GM21576 (cell line): Measurements from ENCODE around the gene GPR55.
A peak's percentile ranks its signal among the peaks of the same experiment; 100 is the strongest.

ENCODE experiments used
- ATAC-seq: cut with Tn5 transposase; IDR thresholded peaks from one replicate; pipeline ENCODE4 v1.9.1; 2021; ENCODE audit warnings: mild to moderate bottlenecking, moderate library complexity; ENCODE audit not compliant: unreplicated experiment

GPR55 gene

GRCh38 chr2:230887342-230887741 lies 37.7 kb downstream of the GPR55 start:
- ATAC-seq, result no peak

DNA sequence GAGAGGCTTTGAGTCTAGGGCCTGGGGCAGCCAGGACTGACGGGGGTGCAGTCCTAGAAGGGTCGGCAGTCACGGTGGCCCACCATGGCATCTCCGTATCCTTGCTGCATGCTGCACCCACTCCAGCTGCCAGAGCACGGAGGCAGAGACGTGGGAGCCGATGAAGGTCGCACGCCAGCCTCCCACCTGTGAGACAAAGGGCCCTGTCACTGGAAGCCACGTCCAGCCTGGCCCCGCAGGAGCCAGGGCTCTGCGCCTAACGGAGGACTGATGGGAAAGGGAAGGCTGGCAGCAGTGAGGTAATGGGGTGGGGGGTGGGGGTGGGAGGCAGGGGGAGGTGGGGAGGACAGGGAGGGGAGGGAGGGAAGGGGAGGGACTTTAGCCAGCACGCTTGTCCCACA lies 38.4 kb downstream of the GPR55 start:
- ATAC-seq, result no peak

GRCh38 chr2:230886206-230886605 lies 38.8 kb downstream of the GPR55 start:
- ATAC-seq, result no peak

DNA sequence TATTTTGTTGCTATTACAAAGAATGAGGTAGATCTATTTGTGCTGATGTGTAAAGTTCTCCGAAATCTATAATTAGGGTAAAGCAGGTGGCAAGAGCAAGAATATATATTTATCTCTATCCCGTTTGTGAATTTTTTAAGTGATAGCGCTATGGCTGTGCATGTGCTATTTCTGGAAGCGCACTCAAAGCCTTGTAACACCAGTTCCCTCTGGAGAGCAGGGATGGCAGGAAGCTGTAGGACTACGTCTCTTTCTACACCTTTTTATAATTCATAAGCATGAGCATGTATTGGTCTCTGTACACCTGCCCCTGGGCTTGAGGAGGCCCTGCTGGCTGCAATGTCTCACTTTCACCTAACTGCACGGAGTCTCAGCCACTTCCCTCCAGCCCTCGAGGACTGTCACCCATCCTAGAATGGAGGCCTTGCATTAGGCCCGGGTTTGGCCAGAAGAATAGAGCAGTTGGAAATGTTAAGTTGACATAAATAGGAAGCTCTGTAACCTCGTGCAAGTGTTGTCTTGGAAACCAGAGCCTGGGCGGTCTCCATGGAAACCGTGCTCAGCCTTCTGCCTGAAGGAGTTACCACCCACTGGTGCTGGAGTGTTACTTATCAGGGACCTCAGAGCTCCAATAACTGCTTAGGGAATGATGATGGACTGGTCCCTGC lies 39.4 kb downstream of the GPR55 start:
- ATAC-seq, result no peak

DNA sequence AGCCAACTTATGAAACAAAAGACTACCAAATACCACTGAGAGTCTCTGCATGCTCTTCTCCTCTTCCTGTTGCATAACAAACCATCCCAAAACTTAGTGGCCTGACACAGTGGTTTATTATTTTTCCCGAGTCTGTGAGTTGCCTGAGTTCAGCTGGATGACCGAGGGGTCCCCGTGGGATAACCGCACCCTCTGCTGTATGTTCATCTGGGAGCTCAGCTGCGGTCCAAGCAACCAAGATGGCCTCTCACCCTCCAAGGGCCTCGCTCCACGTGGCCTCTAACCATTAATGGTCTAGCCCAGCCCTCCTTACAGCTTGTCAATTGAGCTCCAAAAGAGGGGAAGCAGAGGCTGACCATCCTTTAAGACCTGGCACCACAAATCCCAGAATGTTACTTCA lies 43.2 kb downstream of the GPR55 start:
- ATAC-seq, result no peak

- no peak for ATAC-seq
Measured at GRCh38 chr2:230879891-230880290, 45.2 kb downstream of the GPR55 start.

DNA sequence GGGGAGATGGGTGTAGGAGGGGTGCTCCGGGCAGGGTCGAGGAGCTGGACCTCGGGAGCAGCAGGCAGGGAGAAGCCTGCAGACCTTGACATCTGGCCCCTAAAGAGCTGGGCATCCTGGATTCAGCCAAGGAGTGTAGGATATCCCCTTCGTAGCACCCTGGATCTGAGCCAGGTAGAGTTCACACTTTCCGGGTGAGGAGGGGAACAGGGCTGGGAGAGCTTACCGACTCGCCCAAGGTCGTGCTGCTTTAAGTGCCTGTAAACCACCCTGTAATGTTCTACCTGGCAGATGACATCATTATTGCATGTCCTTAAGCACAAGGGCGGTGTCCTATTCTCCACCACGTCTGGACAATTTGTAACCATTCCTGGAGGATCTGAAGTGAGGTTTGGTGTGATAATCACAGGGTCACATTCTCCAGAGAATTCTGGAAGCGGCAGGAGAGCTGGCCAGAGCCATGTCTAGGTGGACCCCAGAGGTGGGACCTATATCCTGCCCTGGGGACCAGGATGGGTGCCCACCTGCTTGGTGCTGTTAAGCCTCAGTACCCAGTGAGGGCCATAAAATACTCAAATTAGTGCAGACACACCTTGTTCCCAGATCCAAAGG lies 45.7 kb downstream of the GPR55 start:
- ATAC-seq, result no peak

GRCh38 chr2:230878599-230879188 lies 46.3 kb downstream of the GPR55 start:
- no peak for ATAC-seq

DNA sequence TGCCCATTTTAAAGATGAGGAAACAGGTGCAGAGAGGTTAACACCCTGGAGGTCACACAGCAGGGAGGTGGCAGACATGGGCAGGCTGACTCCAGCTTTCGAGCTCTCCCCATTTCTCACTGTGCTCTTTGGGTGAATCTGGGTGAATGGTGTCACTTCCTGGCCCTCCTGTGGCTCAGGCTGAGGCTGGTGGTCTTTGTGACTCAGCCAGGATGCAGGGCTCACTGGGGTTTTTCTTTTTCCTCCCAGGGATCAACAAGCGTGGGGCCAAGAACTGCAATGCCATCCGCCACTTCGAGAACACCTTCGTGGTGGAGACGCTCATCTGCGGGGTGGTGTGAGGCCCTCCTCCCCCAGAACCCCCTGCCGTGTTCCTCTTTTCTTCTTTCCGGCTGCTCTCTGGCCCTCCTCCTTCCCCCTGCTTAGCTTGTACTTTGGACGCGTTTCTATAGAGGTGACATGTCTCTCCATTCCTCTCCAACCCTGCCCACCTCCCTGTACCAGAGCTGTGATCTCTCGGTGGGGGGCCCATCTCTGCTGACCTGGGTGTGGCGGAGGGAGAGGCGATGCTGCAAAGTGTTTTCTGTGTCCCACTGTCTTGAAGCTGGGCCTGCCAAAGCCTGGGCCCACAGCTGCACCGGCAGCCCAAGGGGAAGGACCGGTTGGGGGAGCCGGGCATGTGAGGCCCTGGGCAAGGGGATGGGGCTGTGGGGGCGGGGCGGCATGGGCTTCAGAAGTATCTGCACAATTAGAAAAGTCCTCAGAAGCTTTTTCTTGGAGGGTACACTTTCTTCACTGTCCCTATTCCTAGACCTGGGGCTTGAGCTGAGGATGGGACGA lies 47.1 kb downstream of the GPR55 start:
- ATAC-seq, result no peak

GRCh38 chr2:230877116-230877758 lies 47.8 kb downstream of the GPR55 start:
- no peak for ATAC-seq

GRCh38 chr2:230875347-230876315 lies 49.4 kb downstream of the GPR55 start:
- ATAC-seq, result no peak

- ATAC-seq, result no peak
Measured at GRCh38 chr2:230874876-230875275, 50.2 kb downstream of the GPR55 start.

DNA sequence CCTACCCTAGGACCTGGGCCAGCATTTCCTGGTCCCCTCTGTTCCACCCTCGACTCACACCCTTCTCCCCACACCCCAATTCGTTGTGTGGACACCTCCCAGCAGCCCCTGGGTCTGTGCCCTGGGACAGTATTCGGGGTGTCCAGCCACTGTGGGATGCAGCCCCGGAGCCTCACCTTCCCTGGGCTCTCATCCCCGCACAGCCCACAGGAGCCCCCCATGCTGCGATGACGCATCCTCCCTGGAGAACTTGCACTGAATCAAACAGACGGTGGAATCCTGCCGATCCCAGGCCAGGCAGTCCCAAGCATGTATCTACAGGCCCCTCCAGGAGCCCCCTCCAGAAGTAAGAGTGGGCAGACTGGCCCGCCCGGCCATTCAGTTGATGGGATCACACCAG lies 50.6 kb downstream of the GPR55 start:
- no peak for ATAC-seq

DNA sequence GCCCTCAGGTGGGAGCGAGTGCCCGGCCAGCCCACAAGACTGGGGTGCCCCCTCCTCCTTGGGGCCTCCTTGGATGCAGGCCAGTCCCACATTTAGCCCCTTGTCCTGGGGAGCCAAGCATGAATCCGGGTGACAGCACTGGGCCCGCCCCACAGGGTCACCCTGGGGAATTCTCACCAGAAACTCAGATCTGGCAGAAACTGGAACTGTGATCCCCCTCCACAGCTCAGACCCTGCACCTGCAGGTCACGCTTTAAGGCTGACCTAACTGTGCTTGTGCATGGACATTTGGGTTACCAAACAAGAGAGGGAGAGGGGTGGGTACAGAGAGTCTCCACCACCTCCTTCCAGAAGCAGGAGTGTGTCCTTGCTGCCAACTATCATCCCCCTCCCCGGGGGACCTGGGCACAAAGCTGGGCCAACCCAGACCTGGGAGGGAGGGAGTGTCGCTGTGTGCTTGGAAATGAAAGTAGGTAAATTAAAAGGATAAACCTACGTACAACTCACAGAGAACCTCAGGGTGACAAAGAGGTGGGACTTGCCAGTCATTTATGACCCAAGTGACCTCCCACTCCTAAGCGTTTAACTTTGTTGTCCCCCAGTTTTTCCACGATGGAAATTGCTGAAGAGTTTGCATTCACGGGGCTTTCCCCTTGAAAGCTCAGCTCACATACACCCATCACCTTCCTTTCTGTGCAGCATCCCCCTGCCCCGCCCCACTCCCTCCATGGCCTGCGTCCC lies 51.2 kb downstream of the GPR55 start:
- peak; percentile 65 for ATAC-seq

- ATAC-seq, result peak; percentile 65
Measured at GRCh38 chr2:230872968-230873660, 51.9 kb downstream of the GPR55 start.

DNA sequence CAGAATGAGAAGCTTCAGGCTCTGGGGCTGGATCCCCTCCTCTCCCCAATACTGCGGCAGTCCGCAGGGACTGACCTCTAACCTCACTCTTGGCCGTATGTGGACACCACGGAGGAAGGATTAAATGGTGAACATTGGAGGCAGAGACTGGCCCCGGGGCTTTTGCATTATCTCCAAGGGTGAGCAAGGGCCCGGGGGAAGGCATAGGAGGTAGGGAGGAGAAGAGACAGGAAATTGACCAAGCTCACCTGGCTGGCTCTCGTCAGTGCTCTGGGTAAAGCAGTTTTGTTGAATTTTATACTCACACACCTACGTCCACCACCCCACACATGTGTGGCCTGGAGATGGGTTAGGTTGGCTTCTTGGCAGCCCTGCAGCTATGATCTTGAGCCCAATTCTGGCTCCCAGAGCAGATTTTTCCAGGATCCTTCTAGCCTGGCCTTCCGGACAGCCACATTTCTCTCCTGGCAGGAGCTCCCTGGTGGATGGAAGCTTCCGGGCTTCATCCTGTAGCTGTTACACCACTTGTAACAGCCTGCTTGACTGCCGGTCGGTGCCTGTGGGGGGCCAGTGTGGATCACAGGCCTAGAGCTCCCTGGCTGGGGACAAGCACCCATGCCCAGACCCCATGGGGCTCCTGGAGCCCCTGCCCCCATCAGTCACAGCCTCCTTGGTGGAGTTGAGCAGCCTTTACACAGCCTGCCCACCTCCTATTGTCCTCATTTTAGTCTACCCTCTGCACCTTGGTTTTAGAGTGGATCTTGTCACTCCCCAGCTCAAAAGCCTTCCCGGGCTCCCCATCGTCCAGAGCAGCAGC lies 52.7 kb downstream of the GPR55 start:
- peak; percentile 0 for ATAC-seq

- no peak for ATAC-seq
Measured at GRCh38 chr2:230871361-230872150, 53.5 kb downstream of the GPR55 start.
